ENCODE results near the gene STAT5B. TPM values are rescaled to one million over a fixed set of nuclear protein-coding genes. Genes with fewer than 3 reads are reported as not detected.

Gene STAT5B
- total and polyA plus RNA-seq, 9 of the 15 experiments (the other 6 are each of a cell fraction or from before 2014, with no cell fraction given), result 20.8 to 176 (median 92.4) TPM

DNA sequence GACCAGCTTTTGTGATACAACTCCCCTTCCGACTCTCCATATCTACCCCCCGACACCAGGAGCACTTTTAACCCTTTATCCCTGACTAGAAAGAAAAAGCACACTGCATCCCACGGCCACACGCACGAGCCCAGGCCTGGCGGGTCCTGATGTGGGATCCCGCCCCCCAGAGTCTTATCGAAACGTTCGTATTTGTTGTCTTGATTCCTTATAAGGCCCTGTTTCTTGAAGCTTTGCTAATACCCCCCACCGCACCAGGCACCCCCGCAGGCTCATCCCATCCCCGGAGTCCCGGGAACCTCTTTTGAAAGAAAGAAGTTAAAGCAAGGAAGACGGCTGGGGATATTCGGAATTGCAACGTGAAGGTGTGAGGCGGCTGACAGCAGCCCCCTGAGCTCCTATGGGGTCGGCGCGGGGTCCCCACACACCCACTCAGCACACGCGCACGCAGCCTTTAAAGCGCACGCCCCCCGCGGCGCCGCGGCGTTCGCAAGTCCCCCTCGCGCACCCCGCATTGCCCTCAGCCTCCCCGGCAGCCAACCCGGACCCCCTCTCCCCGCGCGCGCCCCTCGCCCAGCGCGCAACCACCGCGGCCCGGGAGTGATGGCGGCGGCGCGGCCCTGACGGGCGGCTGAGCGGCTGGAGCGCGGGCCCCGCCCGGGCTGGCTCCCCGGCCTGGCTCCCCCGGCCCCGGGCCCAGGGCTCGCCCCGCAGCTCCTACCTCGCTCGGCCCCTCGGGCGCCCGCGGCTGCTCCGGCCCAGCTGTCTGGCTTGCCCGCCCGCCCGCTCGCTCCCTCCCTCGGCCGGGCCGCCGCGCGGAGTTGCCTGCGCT is 448 bp downstream of the STAT5B start (continued):
- TF ChIP-seq, protein P1, sequence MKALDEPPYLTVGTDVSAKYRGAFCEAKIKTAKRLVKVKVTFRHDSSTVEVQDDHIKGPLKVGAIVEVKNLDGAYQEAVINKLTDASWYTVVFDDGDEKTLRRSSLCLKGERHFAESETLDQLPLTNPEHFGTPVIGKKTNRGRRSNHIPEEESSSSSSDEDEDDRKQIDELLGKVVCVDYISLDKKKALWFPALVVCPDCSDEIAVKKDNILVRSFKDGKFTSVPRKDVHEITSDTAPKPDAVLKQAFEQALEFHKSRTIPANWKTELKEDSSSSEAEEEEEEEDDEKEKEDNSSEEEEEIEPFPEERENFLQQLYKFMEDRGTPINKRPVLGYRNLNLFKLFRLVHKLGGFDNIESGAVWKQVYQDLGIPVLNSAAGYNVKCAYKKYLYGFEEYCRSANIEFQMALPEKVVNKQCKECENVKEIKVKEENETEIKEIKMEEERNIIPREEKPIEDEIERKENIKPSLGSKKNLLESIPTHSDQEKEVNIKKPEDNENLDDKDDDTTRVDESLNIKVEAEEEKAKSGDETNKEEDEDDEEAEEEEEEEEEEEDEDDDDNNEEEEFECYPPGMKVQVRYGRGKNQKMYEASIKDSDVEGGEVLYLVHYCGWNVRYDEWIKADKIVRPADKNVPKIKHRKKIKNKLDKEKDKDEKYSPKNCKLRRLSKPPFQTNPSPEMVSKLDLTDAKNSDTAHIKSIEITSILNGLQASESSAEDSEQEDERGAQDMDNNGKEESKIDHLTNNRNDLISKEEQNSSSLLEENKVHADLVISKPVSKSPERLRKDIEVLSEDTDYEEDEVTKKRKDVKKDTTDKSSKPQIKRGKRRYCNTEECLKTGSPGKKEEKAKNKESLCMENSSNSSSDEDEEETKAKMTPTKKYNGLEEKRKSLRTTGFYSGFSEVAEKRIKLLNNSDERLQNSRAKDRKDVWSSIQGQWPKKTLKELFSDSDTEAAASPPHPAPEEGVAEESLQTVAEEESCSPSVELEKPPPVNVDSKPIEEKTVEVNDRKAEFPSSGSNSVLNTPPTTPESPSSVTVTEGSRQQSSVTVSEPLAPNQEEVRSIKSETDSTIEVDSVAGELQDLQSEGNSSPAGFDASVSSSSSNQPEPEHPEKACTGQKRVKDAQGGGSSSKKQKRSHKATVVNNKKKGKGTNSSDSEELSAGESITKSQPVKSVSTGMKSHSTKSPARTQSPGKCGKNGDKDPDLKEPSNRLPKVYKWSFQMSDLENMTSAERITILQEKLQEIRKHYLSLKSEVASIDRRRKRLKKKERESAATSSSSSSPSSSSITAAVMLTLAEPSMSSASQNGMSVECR (CRISPR knock-in tag; IDR thresholded peaks at IDR 0.05), result 0 out of 2 replicates have a peak, but pooled peaks have one; percentile 35
- no peak for TF ChIP-seq ZNF121 (CRISPR knock-in tag; conservative IDR thresholded peaks at IDR 0.05)
- no peak for TF ChIP-seq ZBTB17 (CRISPR knock-in tag; IDR thresholded peaks at IDR 0.05)
- TF ChIP-seq POLR2AphosphoS5 (IDR thresholded peaks at IDR 0.05; ENCODE audit: control insufficient read depth, insufficient read depth, low read depth, low read length), result peak; percentile 81
- peak in 1 of 2 experiments; percentile 39 for TF ChIP-seq MAZ (CRISPR knock-in tag; conservative IDR thresholded peaks at IDR 0.05 in 1 of 2, IDR thresholded peaks at IDR 0.05 in 1 of 2)
- TF ChIP-seq MAFF (IDR thresholded peaks at IDR 0.05; ENCODE audit: low read length), result no peak
- peak; percentile 16; the same call in 1 of the 2 replicates for TF ChIP-seq CREB1 (IDR thresholded peaks at IDR 0.05)
- no peak for TF ChIP-seq CREB1 (CRISPR knock-in tag; IDR thresholded peaks at IDR 0.05)
- TF ChIP-seq MNT (conservative IDR thresholded peaks at IDR 0.05), result peak; percentile 62 to 76
- peak in 1 of 2 experiments; percentile 33; a peak in 1 of 4 replicates for TF ChIP-seq SIN3A (IDR thresholded peaks at IDR 0.05; ENCODE audit: borderline replicate concordance in 2 of 2, control insufficient read depth in 1 of 2, low read depth in 2 of 2, low read length in 2 of 2)
- peak; percentile 65; the same call in 1 of the 2 replicates for TF ChIP-seq RNF2 (IDR thresholded peaks at IDR 0.05)
- 0 out of 2 replicates have a peak, but pooled peaks have one; percentile 25 for TF ChIP-seq MYNN (IDR thresholded peaks at IDR 0.05)
- TF ChIP-seq MYNN (CRISPR knock-in tag; IDR thresholded peaks at IDR 0.05), result no peak
- no peak for TF ChIP-seq C11orf30 (IDR thresholded peaks at IDR 0.05; ENCODE audit: low read depth)
- TF ChIP-seq EP300 (IDR thresholded peaks at IDR 0.05; ENCODE audit: low read length), result peak; percentile 49; the same call in 1 of the 2 replicates
- no peak for TF ChIP-seq STAT5B (CRISPR knock-in tag; IDR thresholded peaks at IDR 0.05)
- TF ChIP-seq, protein P2, sequence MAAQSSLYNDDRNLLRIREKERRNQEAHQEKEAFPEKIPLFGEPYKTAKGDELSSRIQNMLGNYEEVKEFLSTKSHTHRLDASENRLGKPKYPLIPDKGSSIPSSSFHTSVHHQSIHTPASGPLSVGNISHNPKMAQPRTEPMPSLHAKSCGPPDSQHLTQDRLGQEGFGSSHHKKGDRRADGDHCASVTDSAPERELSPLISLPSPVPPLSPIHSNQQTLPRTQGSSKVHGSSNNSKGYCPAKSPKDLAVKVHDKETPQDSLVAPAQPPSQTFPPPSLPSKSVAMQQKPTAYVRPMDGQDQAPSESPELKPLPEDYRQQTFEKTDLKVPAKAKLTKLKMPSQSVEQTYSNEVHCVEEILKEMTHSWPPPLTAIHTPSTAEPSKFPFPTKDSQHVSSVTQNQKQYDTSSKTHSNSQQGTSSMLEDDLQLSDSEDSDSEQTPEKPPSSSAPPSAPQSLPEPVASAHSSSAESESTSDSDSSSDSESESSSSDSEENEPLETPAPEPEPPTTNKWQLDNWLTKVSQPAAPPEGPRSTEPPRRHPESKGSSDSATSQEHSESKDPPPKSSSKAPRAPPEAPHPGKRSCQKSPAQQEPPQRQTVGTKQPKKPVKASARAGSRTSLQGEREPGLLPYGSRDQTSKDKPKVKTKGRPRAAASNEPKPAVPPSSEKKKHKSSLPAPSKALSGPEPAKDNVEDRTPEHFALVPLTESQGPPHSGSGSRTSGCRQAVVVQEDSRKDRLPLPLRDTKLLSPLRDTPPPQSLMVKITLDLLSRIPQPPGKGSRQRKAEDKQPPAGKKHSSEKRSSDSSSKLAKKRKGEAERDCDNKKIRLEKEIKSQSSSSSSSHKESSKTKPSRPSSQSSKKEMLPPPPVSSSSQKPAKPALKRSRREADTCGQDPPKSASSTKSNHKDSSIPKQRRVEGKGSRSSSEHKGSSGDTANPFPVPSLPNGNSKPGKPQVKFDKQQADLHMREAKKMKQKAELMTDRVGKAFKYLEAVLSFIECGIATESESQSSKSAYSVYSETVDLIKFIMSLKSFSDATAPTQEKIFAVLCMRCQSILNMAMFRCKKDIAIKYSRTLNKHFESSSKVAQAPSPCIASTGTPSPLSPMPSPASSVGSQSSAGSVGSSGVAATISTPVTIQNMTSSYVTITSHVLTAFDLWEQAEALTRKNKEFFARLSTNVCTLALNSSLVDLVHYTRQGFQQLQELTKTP (IDR thresholded peaks at IDR 0.05; ENCODE audit: low read depth in 1 of 2, partially characterized antibody in 2 of 2), result peak; percentile 75 to 85

All from K562 (cell line).